Measurements from ENCODE around the gene GAN.
"Not testable (repeated sequence)": the region's sequence is repeated elsewhere in the genome, so short reads cannot be mapped to it uniquely, and the experiment has no call there.

Gene GAN

GRCh38 chr16:81397058-81397878, 82.5 kb downstream of the GAN start:
- TF ChIP-seq CTCF (conservative IDR thresholded peaks at IDR 0.05; ENCODE audit: low read depth, low read length), result no peak
- no peak overlapping the region for H3K4me3 ChIP-seq (ENCODE audit: low read length)
- no peak for DNase-seq (ENCODE audit: low read depth)

- DNase-seq (ENCODE audit: low read depth), result no peak
- no peak for TF ChIP-seq CTCF (conservative IDR thresholded peaks at IDR 0.05; ENCODE audit: low read depth, low read length)
- H3K4me3 ChIP-seq (ENCODE audit: low read length), result no peak overlapping the region
These were observed 83.2 kb downstream of the GAN start for GRCh38 chr16:81397879-81398520.

- TF ChIP-seq CTCF (conservative IDR thresholded peaks at IDR 0.05; ENCODE audit: low read depth, low read length), result no peak
- H3K4me3 ChIP-seq (ENCODE audit: low read length), result no peak overlapping the region
- no peak for DNase-seq (ENCODE audit: low read depth)
These were observed 85.1 kb downstream of the GAN start for GRCh38 chr16:81399909-81400308.

GRCh38 chr16:81401035-81401950, 86.5 kb downstream of the GAN start:
- no peak overlapping the region for H3K4me3 ChIP-seq (ENCODE audit: low read length)
- DNase-seq (ENCODE audit: low read depth), result no peak
- no peak for TF ChIP-seq CTCF (conservative IDR thresholded peaks at IDR 0.05; ENCODE audit: low read depth, low read length)

GRCh38 chr16:81403208-81403600, 88.4 kb downstream of the GAN start:
- DNase-seq (ENCODE audit: low read depth), result no peak
- no peak overlapping the region for H3K4me3 ChIP-seq (ENCODE audit: low read length)
- no peak for TF ChIP-seq CTCF (conservative IDR thresholded peaks at IDR 0.05; ENCODE audit: low read depth, low read length)

- no peak for DNase-seq (ENCODE audit: low read depth)
- H3K4me3 ChIP-seq (ENCODE audit: low read length), result peak overlapping the region; percentile 43
- peak; percentile 86 for TF ChIP-seq CTCF (conservative IDR thresholded peaks at IDR 0.05; ENCODE audit: low read depth, low read length)
These were observed 89.0 kb downstream of the GAN start for GRCh38 chr16:81403601-81404391.

- not testable (repeated sequence) for H3K4me3 ChIP-seq (ENCODE audit: low read length); DNase-seq (ENCODE audit: low read depth)
These were observed 90.2 kb downstream of the GAN start for GRCh38 chr16:81405002-81405401.

Data from retinal pigment epithelial cell (primary cell).